GM12878 (cell line): ENCODE results near the gene RAB9B. TPM values are rescaled to one million over a fixed set of nuclear protein-coding genes. Genes with fewer than 3 reads are reported as not detected.

ENCODE experiments used
- ATAC-seq: fragments of 200-7000 bp; cut with Tn5 transposase; 3 replicates; pipeline ENCODE4 v1.9.1; 2020; ENCODE audit warnings: mild to moderate bottlenecking, moderate library complexity
- BruUV-seq: library from RNA; stranded (reverse); fragments of 400-500 nt; replicated peaks from 2 replicates; lab custom pipeline; 2021; lab: Mats Ljungman, UMichigan
- CTCF ChIA-PET: fragments of 300-600 bp; sonication (Branson Sonifier 250); formaldehyde crosslinking; extraction: SDS; loops from one replicate; lab custom pipeline; 2021; ENCODE audit warnings: inconsistent platforms; lab: Yijun Ruan, JAX
- POLR2A ChIA-PET: fragments of 350-600 bp; formaldehyde crosslinking; extraction: SDS; loops from one replicate; lab custom pipeline; 2021; ENCODE audit warnings: inconsistent platforms; lab: Charles Lee
- RAD21 ChIA-PET: fragments of 300-600 bp; sonication (Branson Sonifier 250); formaldehyde crosslinking; loops from one replicate; lab custom pipeline; 2023; ENCODE audit warnings: antibody characterized with exemption; ENCODE audit not compliant: unreplicated experiment; lab: Charles Lee
- SMC1A ChIA-PET: fragments of 300-600 bp; sonication (Branson Sonifier 250); formaldehyde crosslinking; loops from one replicate; lab custom pipeline; 2023; ENCODE audit not compliant: unreplicated experiment, uncharacterized antibody; lab: Charles Lee
- DNase-seq: peaks from one replicate; pipeline ENCODE4 v3.0.0-alpha.2; 2011; ENCODE audit warnings: low read depth, low spot score
- FAIRE-seq: peaks from 3 replicates; lab custom pipeline; 2011; peaks lifted over from hg19 to GRCh38; lab: Jason Lieb, UNC
- H2AFZ ChIP-seq: 2 replicates; pipeline ENCODE4 v1.6.0; 2011; ENCODE audit warnings: low read depth, low read length, control low read depth; ENCODE audit not compliant: control insufficient read depth
- H3K27ac ChIP-seq: 2 replicates; pipeline ENCODE4 v1.5.1; 2011; ENCODE audit warnings: control low read depth; ENCODE audit not compliant: control insufficient read depth, insufficient read depth
- H3K27me3 ChIP-seq, 2 experiments: replicated peaks in 1 of 2; 2 replicates each; pipeline versions ENCODE4 v1.6.0 to v1.6.1; 2011; ENCODE audit warnings: low read length in 1 of 2; ENCODE audit not compliant: control insufficient read depth in 2 of 2, insufficient read depth in 2 of 2
- H3K36me3 ChIP-seq, 2 experiments: 2 replicates each; pipeline ENCODE4 v1.5.1; 2011; ENCODE audit warnings: low read length in 1 of 2; ENCODE audit not compliant: control insufficient read depth in 2 of 2, insufficient read depth in 2 of 2
- H3K4me1 ChIP-seq: 2 replicates; pipeline ENCODE4 v1.6.1; 2011; ENCODE audit warnings: mild to moderate bottlenecking, low read length, moderate library complexity, mixed read lengths; ENCODE audit not compliant: control insufficient read depth, insufficient read depth
- H3K4me2 ChIP-seq: 2 replicates; pipeline ENCODE4 v1.6.0; 2011; ENCODE audit warnings: control low read depth; ENCODE audit not compliant: control insufficient read depth, insufficient read depth
- H3K4me3 ChIP-seq: fragments of 200-600 bp; sonication (generic); 2 replicates; pipeline ENCODE4 v1.5.1; 2016
- H3K79me2 ChIP-seq: 2 replicates; pipeline ENCODE4 v1.6.0; 2011; ENCODE audit warnings: low read length; ENCODE audit not compliant: control insufficient read depth, insufficient read depth
- H3K9ac ChIP-seq: 2 replicates; pipeline ENCODE4 v1.8.0; 2011; ENCODE audit warnings: low read length, control low read depth, mixed read lengths; ENCODE audit not compliant: control insufficient read depth, insufficient read depth
- H3K9me3 ChIP-seq: replicated peaks from 3 replicates; pipeline ENCODE4 v1.5.1; 2011; ENCODE audit warnings: mild to moderate bottlenecking, low read length; ENCODE audit not compliant: control insufficient read depth, insufficient read depth
- H4K20me1 ChIP-seq: 2 replicates; pipeline ENCODE4 v1.6.0; 2011; ENCODE audit not compliant: control insufficient read depth, insufficient read depth
- ZNF687 ChIP-seq: fragments of 450-650 bp; IDR thresholded peaks from 2 replicates; pipeline ENCODE4 v1.6.1; 2017; ENCODE audit warnings: mild to moderate bottlenecking, moderate library complexity
- in situ Hi-C: fragments of 300-500 bp; cut with MboI; formaldehyde crosslinking; loops from 9 replicates; pipeline ENCODE4 v1.14.3; 2018; ENCODE audit warnings: mixed read lengths
- intact Hi-C: fragments of 100-400 bp; cut with micrococcal nuclease; formaldehyde crosslinking; loops from one replicate; pipeline ENCODE4 v1.14.2; 2022; ENCODE audit not compliant: unreplicated experiment
- polyA plus RNA-seq, 11 experiments: library from polyadenylated mRNA; depleted of rRNA in 4 of 11; unstranded in 6 of 11; stranded (reverse) in 5 of 11; fragments of >200 nt; fragmentation: Nextera tagmentation in 4 of 11; fragmentation: Illumina TruSeq in 1 of 11; extraction: Ambion mirVana in 4 of 11; extraction: Trizol in 1 of 11; gene quantifications; 1 replicate in 1 of 11; 2 replicates in 10 of 11; pipeline versions ENCODE4 v1.2.1 to v1.2.3, GENCODE V29; 2011 to 2016; ENCODE audit warnings: inconsistent platforms in 2 of 11, missing spikeins in 2 of 11, low read depth in 1 of 11
- total RNA-seq, 4 experiments: library from RNA; depleted of rRNA in 3 of 4; stranded (reverse); fragments of >200 nt in 3 of 4; fragmentation: Illumina TruSeq in 1 of 4; extraction: Trizol in 1 of 4; gene quantifications; 2 replicates each; pipeline versions ENCODE4 v1.2.1 to v1.2.3, GENCODE V29; 2013 to 2021
- TF ChIP-seq, protein P1 (sequence below): IDR thresholded peaks from 2 replicates; pipeline ENCODE4 v1.6.1; 2012; ENCODE audit warnings: low read depth, low read length, improper control_type of control experiment

RAB9B gene
- total and polyA plus RNA-seq, 10 of the 15 experiments (the other 5 are each of a cell fraction or from before 2014, with no cell fraction given), result 0.05 to 0.30 (median 0.19) TPM

GRCh38 chrX:103861200-103861599 lies 29.1 kb upstream of the RAB9B start:
- DNase-seq (no peak), ATAC-seq (no peak), FAIRE-seq (no peak)
- in situ Hi-C loops (no loop called here), intact Hi-C loops (no loop called here)
- Histone ChIP-seq H4K20me1 (no peaks in the 10 kb centered on the region), H3K4me3 (no peak overlapping the region), H3K4me2 (no peak overlapping the region), H3K4me1 (no peaks in the 10 kb centered on the region), H3K9me3 (no peaks in the 10 kb centered on the region), H3K27ac (no peak overlapping the region), H3K36me3 (no peaks in the 10 kb centered on the region), H3K79me2 (no peaks in the 10 kb centered on the region), H2AFZ (no peak overlapping the region), H3K9ac (no peak overlapping the region), H3K27me3 (no peaks in the 10 kb centered on the region)
- no TSS peak for BruUV-seq
- POLR2A ChIA-PET, result interaction anchor here (1.2 kb wide), 1 partner anchor 10 kb away, joined by 3 read pairs; no protein-coding TSS in a partner anchor
- SMC1A ChIA-PET, result interaction anchor here (1.4 kb wide), 1 partner anchor 23 kb away, joined by 4 read pairs; no protein-coding TSS in a partner anchor
- CTCF ChIA-PET, result interaction anchor here (0.6 to 2.4 kb wide), 2 partner anchors 16 to 280 kb away, joined by 3 to 9 read pairs; no protein-coding TSS in a partner anchor
- TF ChIP-seq, protein P1, sequence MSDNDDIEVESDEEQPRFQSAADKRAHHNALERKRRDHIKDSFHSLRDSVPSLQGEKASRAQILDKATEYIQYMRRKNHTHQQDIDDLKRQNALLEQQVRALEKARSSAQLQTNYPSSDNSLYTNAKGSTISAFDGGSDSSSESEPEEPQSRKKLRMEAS, result no peak
- TF ChIP-seq ZNF687, result no peak
- RAD21 ChIA-PET, result no interaction called here
